Measurements from ENCODE around the gene AFDN. TPM values are rescaled to one million over a fixed set of nuclear protein-coding genes. Genes with fewer than 3 reads are reported as not detected.

Gene AFDN
- total RNA-seq, 2 donors from 2014 or later, result 213 to 232 TPM

DNA sequence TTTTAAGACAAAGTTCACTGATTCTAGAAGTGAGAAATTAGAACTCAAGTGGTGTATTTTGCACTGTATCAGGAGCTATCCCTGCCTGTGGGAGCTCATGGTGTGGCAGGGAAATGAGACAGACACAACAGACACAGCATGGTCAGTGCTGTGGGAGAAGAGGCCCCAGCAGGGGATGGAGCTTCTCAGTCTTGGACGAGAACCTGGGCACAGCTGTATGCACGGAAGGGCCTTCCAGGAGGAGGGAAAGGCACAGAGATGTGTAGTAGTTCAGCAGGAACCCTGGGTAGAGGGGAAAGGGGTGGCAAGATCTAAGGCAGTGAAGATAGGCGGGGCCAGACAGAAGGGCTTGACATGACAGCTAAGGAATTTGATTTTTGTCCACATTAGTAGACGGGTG is 122.0 kb downstream of the AFDN start:
- H3K4me1 ChIP-seq, result no peaks in the 10 kb centered on the region
- intact Hi-C loops (cut with DNase I), result no loop called here
- H3K36me3 ChIP-seq, result peaks cover 5% of the 10 kb centered on the region
- TF ChIP-seq, protein P1, sequence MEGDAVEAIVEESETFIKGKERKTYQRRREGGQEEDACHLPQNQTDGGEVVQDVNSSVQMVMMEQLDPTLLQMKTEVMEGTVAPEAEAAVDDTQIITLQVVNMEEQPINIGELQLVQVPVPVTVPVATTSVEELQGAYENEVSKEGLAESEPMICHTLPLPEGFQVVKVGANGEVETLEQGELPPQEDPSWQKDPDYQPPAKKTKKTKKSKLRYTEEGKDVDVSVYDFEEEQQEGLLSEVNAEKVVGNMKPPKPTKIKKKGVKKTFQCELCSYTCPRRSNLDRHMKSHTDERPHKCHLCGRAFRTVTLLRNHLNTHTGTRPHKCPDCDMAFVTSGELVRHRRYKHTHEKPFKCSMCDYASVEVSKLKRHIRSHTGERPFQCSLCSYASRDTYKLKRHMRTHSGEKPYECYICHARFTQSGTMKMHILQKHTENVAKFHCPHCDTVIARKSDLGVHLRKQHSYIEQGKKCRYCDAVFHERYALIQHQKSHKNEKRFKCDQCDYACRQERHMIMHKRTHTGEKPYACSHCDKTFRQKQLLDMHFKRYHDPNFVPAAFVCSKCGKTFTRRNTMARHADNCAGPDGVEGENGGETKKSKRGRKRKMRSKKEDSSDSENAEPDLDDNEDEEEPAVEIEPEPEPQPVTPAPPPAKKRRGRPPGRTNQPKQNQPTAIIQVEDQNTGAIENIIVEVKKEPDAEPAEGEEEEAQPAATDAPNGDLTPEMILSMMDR (IDR thresholded peaks at IDR 0.05), result no peak
- no peaks in the 10 kb centered on the region for H3K27me3 ChIP-seq
- H3K9ac ChIP-seq (ENCODE audit: low read depth in 2 of 2, low read length in 2 of 2), result no peak overlapping the region
- H3K9me3 ChIP-seq, result no peaks in the 10 kb centered on the region
- no peak for DNase-seq
- H3K4me3 ChIP-seq, result no peak overlapping the region
- no peak overlapping the region for H3K27ac ChIP-seq

DNA sequence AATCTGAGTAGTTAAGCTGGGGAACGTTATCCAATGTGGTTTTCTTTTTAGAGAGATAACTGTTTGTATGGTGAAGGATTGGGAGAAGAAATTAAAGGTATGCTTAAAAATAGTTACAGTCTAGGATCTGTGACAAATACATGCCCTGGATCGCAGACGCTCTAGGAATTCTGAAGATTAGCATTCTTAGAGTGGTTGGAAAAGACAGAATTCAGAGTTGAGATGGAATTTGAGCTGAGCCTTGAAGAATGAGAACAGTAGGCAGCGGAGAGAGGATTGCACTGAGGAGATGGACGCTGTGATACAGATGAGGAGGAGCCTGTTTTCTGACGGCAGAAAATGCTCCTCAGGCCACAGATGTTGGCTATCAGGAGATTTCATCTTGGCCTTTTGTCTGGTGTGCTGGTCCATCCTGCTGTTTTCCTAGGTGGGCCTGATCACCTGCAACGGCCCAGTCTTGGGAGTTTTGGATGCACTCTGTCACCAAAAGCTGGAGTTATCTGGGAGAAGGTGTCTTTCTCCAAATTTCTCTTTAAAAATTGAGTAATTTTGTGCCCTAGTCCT is 122.5 kb downstream of the AFDN start:
- DNase-seq, result no peak
- intact Hi-C loops (cut with DNase I), result no loop called here
- no peaks in the 10 kb centered on the region for H3K9me3 ChIP-seq
- TF ChIP-seq, protein P1 (IDR thresholded peaks at IDR 0.05), result no peak
- H3K4me1 ChIP-seq, result no peaks in the 10 kb centered on the region
- no peak overlapping the region for H3K4me3 ChIP-seq
- H3K9ac ChIP-seq (ENCODE audit: low read depth in 2 of 2, low read length in 2 of 2), result no peak overlapping the region
- peaks cover under 1% of the 10 kb centered on the region for H3K36me3 ChIP-seq
- H3K27ac ChIP-seq, result no peak overlapping the region
- H3K27me3 ChIP-seq, result no peaks in the 10 kb centered on the region

DNA sequence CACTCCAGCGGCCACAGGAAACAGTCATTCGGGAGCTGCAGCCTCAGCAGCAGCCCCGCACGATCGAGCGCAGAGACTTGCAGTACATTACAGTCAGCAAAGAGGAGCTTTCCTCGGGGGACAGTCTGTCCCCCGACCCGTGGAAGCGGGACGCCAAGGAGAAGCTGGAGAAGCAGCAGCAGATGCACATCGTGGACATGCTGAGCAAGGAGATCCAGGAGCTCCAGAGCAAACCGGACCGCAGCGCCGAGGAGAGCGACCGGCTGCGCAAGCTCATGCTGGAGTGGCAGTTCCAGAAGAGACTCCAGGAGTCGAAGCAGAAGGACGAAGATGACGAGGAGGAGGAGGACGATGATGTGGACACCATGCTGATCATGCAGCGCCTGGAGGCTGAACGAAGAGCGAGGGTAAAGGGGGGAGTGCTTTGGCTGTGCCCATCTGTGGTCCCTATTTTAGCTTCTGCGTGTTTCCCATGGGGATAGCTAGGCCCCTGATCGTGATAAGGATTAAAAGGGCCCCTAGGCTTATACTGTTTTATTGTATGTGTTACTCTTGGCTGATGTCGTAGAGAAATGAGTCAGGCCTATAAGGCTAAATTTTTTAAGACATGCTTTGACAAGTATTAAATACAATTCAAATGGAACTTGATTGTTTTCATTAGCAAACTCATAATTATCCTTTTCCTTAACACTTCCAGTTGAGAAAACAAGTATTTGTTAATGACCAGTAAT is 125.2 kb downstream of the AFDN start:
- DNase-seq, result no peak
- Histone ChIP-seq H3K9ac (ENCODE audit: low read depth in 2 of 2, low read length in 2 of 2) (no peak overlapping the region), H3K4me1 (no peaks in the 10 kb centered on the region), H3K27ac (no peak overlapping the region), H3K4me3 (no peak overlapping the region), H3K27me3 (no peaks in the 10 kb centered on the region), H3K36me3 (no peaks in the 10 kb centered on the region), H3K9me3 (no peaks in the 10 kb centered on the region)
- TF ChIP-seq, protein P1 (IDR thresholded peaks at IDR 0.05), result no peak
- intact Hi-C loops (cut with DNase I), result no loop called here

DNA sequence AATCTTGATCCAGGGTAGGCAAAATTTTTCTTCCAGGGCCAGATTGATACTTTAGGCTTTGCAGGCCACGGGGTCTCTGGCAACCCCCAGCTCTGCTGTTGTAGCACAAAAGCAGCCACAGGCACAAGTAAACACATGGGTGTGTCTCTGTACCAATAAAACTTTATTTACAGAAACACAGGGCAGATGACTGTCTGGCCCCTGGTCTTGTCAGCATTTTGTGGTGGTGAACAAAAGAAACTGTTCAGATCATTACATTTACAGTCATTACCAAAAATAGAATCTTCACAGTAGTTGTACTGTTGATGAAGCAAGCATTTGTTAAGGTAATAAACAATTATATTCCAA is 125.8 kb downstream of the AFDN start:
- intact Hi-C loops (cut with DNase I), result no loop called here
- Histone ChIP-seq H3K4me1 (no peaks in the 10 kb centered on the region), H3K9ac (ENCODE audit: low read depth in 2 of 2, low read length in 2 of 2) (no peak overlapping the region), H3K9me3 (no peaks in the 10 kb centered on the region), H3K36me3 (no peaks in the 10 kb centered on the region), H3K4me3 (no peak overlapping the region), H3K27ac (no peak overlapping the region), H3K27me3 (no peaks in the 10 kb centered on the region)
- DNase-seq, result no peak
- TF ChIP-seq, protein P1 (IDR thresholded peaks at IDR 0.05), result no peak

DNA sequence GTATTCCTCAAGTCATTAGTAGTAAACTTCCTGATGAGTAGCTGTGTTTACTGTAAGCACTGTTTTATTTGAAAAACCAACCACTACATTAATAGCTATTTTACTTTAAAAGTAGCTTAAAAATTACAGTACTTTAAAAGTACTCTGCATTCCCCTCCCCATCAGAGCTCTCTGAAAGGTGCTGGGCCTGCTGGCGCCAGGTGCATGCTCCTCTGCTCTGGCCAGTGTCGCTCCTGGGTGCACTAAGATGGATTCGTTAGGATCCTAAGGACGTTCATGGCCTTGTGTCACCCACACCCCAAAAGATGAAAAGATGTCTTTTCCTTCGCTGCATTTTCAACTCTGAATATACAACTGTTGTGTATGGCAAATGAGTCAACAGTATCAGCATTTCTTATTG is 126.8 kb downstream of the AFDN start:
- intact Hi-C loops (cut with DNase I), result no loop called here
- Histone ChIP-seq H3K9me3 (no peaks in the 10 kb centered on the region), H3K27ac (no peak overlapping the region), H3K9ac (ENCODE audit: low read depth in 2 of 2, low read length in 2 of 2) (no peak overlapping the region), H3K4me3 (no peak overlapping the region), H3K27me3 (no peaks in the 10 kb centered on the region), H3K36me3 (no peaks in the 10 kb centered on the region), H3K4me1 (no peaks in the 10 kb centered on the region)
- TF ChIP-seq, protein P1 (IDR thresholded peaks at IDR 0.05), result no peak
- DNase-seq, result no peak
